Prostate gland (tissue), 2 donors: ENCODE results near the gene RPRD1B.

Experiments used
- CTCF ChIP-seq, 4 experiments: fragments of 200-600 bp in 2 of 4; fragments of 450-650 bp in 2 of 4; sonication (generic) in 2 of 4; IDR thresholded peaks; 1 replicate in 3 of 4; 2 replicates in 1 of 4; pipeline ENCODE4 v1.5.1; 2016 to 2019; ENCODE audit warnings: antibody characterized with exemption in 4 of 4, mild to moderate bottlenecking in 2 of 4, moderate library complexity in 2 of 4
- POLR2A ChIP-seq: fragments of 450-650 bp; IDR thresholded peaks from one replicate; pipeline ENCODE4 v1.6.1; 2016; ENCODE audit warnings: antibody characterized with exemption, mild to moderate bottlenecking
- POLR2AphosphoS5 ChIP-seq: sonication (generic); formaldehyde crosslinking; IDR thresholded peaks from one replicate; pipeline ENCODE4 v1.6.1; 2017; ENCODE audit warnings: antibody characterized with exemption

DNA sequence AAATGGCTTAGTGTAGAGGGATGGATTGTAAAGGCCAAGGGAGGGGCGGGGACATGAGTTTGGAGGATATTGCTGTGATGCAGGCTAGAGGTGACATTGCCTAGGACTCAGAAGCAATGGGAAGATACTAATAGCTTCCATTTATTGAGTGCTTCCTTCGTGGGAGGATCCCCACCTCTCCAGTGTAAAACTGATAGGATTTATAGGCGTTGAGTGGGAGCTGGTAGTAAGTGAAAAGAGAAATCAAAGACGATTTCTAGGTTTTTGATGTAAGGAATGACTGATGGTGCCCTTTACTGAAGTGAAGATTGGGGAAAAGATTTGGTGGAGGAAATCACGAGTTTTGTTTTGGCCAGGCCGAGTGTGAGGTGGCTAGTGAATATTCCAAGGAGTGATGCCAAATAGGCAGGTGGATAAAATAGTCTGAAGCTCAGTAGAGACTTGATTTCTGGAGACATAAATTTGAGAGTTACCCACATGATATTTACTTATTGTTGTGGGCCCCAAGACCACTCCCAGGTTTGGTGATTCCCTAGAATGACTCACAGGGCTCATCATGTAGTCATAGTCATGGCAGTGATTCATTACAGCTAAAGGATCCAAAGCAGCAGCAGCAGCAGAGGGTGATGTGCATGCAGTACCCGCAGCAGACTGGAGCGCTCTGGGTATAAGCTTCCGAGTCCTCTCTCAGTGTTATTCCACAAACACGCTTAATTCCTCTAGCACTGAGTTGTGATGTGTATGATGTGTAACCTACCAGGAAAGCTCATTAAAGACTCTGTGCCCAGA lies 10.2 kb downstream of the RPRD1B start:
- TF ChIP-seq POLR2A, result no peak
- TF ChIP-seq CTCF (IDR thresholded peaks at IDR 0.05), result no peak
- no peak for TF ChIP-seq POLR2AphosphoS5
